ENCODE data around the gene LANCL2. TPM values are rescaled to one million over a fixed set of nuclear protein-coding genes. Genes with fewer than 3 reads are reported as not detected.

The LANCL2 gene
- total RNA-seq, 1 experiment from 2014 or later: 21.8 TPM

GRCh38 chr7:55366461-55367070 lies 1.4 kb downstream of the LANCL2 start:
- peaks cover 6% of the 10 kb centered on the region for H3K79me2 ChIP-seq (ENCODE audit: low read depth)
- peaks cover under 1% of the 10 kb centered on the region; the same call in 1 of the 2 replicates for H3K27me3 ChIP-seq (ENCODE audit: insufficient read depth, low read depth)
- no peaks in the 10 kb centered on the region for H3K9me3 ChIP-seq (ENCODE audit: insufficient read depth, low read depth)
- intact Hi-C loops (cut with micrococcal nuclease; ENCODE audit: unreplicated experiment): loop anchor here (1.0 to 5.0 kb wide), 4 partner anchors 48 to 740 kb away; partner anchors contain the start of genes CCT6A, CHCHD2, PSPH and SEC61G
- H3K27ac ChIP-seq: peak overlapping the region; percentile 89
- peak overlapping the region; percentile 79 for H3K4me2 ChIP-seq
- DNase-seq: peak in 1 of 2 experiments; percentile 14
- BruUV-seq (replicated peaks): TSS peak; percentile 58
- peaks cover 13% of the 10 kb centered on the region; the same call in 1 of the 2 replicates for H3K36me3 ChIP-seq (ENCODE audit: low read depth)
- peaks cover 9% of the 10 kb centered on the region for H3F3A ChIP-seq (ENCODE audit: insufficient read depth, low read depth)
- no peaks in the 10 kb centered on the region for H4K20me1 ChIP-seq (ENCODE audit: insufficient read depth)
- H3K4me1 ChIP-seq (replicated peaks; ENCODE audit: insufficient read depth): peaks cover 23% of the 10 kb centered on the region
- TF ChIP-seq CTCF (conservative IDR thresholded peaks at IDR 0.05): no peak
- no peak for TF ChIP-seq EZH2 (IDR thresholded peaks at IDR 0.05; ENCODE audit: low read depth)
- peak overlapping the region; percentile 88 for H2AFZ ChIP-seq
- peak overlapping the region; percentile 78 for H3K4me3 ChIP-seq
- CTCF ChIA-PET: no interaction called here
- POLR2A ChIA-PET (ENCODE audit: unreplicated experiment): interaction anchor here (0.5 kb wide), 1 partner anchor 117 kb away, joined by 4 read pairs; no protein-coding TSS in a partner anchor
- no peaks in the 10 kb centered on the region for H3K9me2 ChIP-seq (ENCODE audit: insufficient read depth)

- TF ChIP-seq CTCF (conservative IDR thresholded peaks at IDR 0.05): no peak
- TF ChIP-seq EZH2 (IDR thresholded peaks at IDR 0.05; ENCODE audit: low read depth): no peak
- DNase-seq: no peak
- no TSS peak for BruUV-seq (replicated peaks)
- intact Hi-C loops (cut with micrococcal nuclease; ENCODE audit: unreplicated experiment): loop anchor here (2.0 to 5.0 kb wide), 3 partner anchors 47 to 685 kb away; partner anchors contain the start of genes CCT6A, PSPH and SEC61G
- H3K79me2 ChIP-seq (ENCODE audit: low read depth): peaks cover 6% of the 10 kb centered on the region
- CTCF ChIA-PET: no interaction called here
- peaks cover 9% of the 10 kb centered on the region for H3F3A ChIP-seq (ENCODE audit: insufficient read depth, low read depth)
- H3K4me1 ChIP-seq (replicated peaks; ENCODE audit: insufficient read depth): peaks cover 23% of the 10 kb centered on the region
- H3K9me2 ChIP-seq (ENCODE audit: insufficient read depth): no peaks in the 10 kb centered on the region
- POLR2A ChIA-PET (ENCODE audit: unreplicated experiment): no interaction called here
- H2AFZ ChIP-seq: peak overlapping the region; percentile 88; the same call in 1 of the 2 replicates
- H3K27ac ChIP-seq: no peak overlapping the region; the same call in 1 of the 2 replicates
- no peaks in the 10 kb centered on the region for H3K9me3 ChIP-seq (ENCODE audit: insufficient read depth, low read depth)
- no peaks in the 10 kb centered on the region for H4K20me1 ChIP-seq (ENCODE audit: insufficient read depth)
- peak overlapping the region; percentile 78 for H3K4me3 ChIP-seq
- peaks cover 13% of the 10 kb centered on the region; the same call in 1 of the 2 replicates for H3K36me3 ChIP-seq (ENCODE audit: low read depth)
- peak overlapping the region; percentile 79 for H3K4me2 ChIP-seq
- H3K27me3 ChIP-seq (ENCODE audit: insufficient read depth, low read depth): no peaks in the 10 kb centered on the region
Observed at GRCh38 chr7:55367283-55367840, 2.2 kb downstream of the LANCL2 start.

- intact Hi-C loops (cut with micrococcal nuclease; ENCODE audit: unreplicated experiment): loop anchor here (5.0 kb wide), 2 partner anchors 612 to 683 kb away; partner anchors contain the start of genes CCT6A, PSPH and SEC61G
- BruUV-seq (replicated peaks): no TSS peak
- H3K4me3 ChIP-seq: no peak overlapping the region
Observed at GRCh38 chr7:55369427-55370400, 4.6 kb downstream of the LANCL2 start.

More at GRCh38 chr7:55369427-55370400, 4.6 kb downstream of the LANCL2 start:
- H3K27me3 ChIP-seq (ENCODE audit: insufficient read depth, low read depth): no peaks in the 10 kb centered on the region
- DNase-seq: no peak
- H3K36me3 ChIP-seq (ENCODE audit: low read depth): peaks cover 13% of the 10 kb centered on the region; the same call in 1 of the 2 replicates
- TF ChIP-seq CTCF (conservative IDR thresholded peaks at IDR 0.05) (no peak), EZH2 (IDR thresholded peaks at IDR 0.05; ENCODE audit: low read depth) (no peak)
- no peaks in the 10 kb centered on the region for H3K9me3 ChIP-seq (ENCODE audit: insufficient read depth, low read depth)
- no peak overlapping the region for H3K4me2 ChIP-seq
- peaks cover 6% of the 10 kb centered on the region for H3K79me2 ChIP-seq (ENCODE audit: low read depth)
- H2AFZ ChIP-seq: no peak overlapping the region
- H4K20me1 ChIP-seq (ENCODE audit: insufficient read depth): no peaks in the 10 kb centered on the region; the same call in 1 of the 2 replicates
- ChIA-PET POLR2A (ENCODE audit: unreplicated experiment) (no interaction called here), CTCF (no interaction called here)
- peaks cover 16% of the 10 kb centered on the region for H3K4me1 ChIP-seq (replicated peaks; ENCODE audit: insufficient read depth)
- no peak overlapping the region for H3K27ac ChIP-seq
- H3K9me2 ChIP-seq (ENCODE audit: insufficient read depth): no peaks in the 10 kb centered on the region
- peaks cover 9% of the 10 kb centered on the region for H3F3A ChIP-seq (ENCODE audit: insufficient read depth, low read depth)

Data from PC-9 (cell line).